IPS DF 4.7 (cell line): Measurements from ENCODE around the gene TCAIM.
"Not testable (repeated sequence)": the region's sequence is repeated elsewhere in the genome, so short reads cannot be mapped to it uniquely, and the experiment has no call there.

ENCODE experiments used
- DNase-seq: peaks from one replicate; pipeline ENCODE4 v3.0.0-alpha.2; 2013; ENCODE audit warnings: low spot score; ENCODE audit errors: extremely low read depth

TCAIM gene

DNA sequence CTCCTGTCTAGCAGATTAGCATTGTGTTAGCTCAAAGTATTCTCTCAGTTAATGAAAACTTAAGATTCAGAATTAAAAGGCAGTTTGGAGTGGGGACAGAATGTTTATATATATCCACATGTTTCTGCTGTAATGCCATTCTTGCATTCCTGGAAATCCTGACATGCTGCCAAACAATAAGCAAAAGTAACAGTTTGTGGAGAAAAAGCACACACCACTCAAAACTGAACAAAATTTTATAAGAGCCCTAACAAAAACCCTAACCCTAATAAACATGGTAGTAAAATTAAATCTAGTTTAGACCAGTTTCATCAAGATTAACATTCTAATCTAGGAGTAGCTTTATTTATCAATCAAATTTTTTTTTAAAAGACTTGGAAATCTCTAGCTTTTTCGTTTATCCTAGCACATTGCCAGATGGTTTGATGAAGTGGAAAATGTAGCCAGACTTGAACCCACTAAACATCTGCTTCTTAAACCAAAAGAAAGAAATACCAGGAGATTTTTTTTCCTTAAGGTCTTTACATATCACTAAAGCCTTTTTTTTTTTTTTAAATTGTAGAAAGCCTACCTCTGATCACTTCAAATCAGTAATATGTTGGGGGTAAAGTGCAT lies 3.7 kb downstream of the TCAIM start:
- no peak for DNase-seq

DNA sequence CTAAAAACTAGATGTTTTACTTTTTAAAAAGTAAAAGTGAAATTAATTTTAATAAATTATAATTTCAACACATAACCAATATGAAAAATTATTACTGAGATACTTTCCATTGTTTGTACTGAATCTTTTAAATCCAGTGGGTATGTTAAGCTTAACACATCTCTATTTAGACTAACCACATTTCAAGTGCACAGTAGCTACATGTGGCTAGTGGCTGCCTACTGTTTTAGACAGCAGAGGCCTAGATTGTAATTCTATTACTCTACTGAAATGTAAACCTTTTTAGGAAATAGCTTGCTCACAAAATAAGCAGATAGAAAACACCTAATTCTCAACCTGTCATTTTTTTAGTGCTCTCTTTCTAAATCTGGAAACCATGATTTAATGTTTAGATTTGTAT lies 4.9 kb downstream of the TCAIM start:
- no peak for DNase-seq

DNA sequence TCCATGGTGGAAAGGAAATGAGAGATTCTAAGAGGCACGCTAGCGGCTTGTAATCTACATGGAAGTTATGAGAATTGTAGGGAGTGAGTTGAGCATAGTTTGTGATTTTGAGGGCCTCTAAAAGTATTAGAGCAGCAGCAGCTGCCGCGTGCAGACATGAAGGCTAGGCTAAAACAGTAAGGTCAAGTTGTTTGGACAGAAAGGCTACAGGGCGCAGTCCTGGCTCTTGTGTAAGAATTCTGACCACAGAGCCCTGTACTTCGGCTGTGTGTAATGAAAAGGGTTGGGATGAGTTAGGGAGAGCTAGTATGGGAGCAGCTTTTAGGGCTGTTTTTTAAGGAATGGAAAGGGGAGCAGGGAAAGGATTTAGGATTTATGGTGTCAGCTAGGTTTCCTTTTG lies 8.0 kb downstream of the TCAIM start:
- DNase-seq = not testable (repeated sequence)

DNA sequence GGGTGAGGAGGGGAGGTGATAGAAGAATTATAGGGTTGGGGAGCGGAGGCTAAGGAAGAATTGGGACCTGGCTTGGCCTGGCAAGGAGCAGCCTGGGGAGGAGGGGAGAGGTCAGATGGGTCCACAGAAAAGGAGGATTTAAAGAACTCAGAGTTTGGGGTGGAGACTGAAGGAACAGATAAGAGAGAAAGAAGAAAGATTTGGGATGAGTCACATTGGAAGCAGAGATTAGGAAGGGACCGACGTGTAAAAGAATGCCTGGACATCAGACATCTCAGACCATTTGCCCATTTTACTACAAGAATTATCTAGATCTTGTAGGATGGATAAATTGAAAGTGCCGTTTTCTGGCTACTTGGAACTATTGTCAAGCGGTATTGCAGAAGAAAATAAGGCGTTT lies 10.4 kb downstream of the TCAIM start:
- DNase-seq = no peak

DNA sequence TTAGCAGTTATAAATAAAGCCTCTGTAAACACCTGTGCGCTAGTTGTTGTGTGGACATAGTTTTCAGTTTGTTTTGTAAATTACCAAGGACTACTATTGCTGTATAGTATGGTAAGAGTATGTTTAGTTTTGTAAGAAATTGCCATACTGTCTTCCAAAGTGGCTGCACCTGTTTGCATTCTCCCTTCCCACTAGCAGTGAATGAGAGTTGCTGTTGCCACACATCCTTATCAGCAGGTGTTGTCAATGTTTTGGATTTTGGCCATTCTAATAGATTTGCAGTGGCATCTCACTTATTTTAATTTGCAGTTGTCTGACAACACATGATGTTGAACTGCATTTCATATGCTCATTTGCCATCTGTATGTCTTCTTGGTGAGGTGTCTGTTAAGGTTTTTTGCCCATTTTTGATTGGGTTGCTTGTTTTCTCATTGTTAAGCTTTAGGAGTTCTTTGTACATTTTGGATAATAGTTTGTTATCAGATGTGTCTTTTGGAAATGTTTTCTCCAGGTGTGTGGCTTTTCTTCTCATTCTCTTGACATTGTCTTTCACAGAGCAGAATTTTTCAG lies 14.9 kb downstream of the TCAIM start:
- DNase-seq = no peak

DNA sequence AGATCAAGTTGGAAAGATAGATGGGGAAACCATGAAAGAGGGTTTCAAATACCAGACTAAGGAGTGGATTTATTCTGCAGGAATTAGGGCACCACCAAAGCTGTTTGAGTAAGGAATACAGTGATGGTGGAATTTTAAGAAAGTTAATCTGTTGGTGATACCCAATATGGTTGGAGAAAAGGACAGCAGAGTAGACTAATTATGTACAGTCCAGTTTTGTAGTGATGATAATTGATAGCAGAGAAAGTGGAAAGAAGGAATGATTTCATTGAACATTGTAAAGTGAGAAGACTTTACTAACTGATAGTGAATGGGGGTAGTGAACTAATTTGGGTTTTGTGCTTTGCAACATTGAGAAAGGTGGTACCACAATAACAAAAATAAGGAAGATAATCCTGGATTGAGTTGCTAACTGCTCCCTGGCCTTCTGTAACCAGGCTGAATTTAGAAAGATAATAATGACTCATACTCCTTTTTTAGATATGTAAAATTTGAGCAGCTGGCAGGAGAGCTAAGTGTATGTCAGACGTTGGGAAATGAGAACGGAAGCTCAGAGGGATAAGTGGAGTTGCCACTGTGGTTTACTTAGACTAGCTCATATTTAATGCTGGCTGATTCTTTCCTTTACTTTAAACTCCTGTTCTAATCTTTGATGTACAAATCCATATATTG lies 16.9 kb downstream of the TCAIM start:
- no peak for DNase-seq

DNA sequence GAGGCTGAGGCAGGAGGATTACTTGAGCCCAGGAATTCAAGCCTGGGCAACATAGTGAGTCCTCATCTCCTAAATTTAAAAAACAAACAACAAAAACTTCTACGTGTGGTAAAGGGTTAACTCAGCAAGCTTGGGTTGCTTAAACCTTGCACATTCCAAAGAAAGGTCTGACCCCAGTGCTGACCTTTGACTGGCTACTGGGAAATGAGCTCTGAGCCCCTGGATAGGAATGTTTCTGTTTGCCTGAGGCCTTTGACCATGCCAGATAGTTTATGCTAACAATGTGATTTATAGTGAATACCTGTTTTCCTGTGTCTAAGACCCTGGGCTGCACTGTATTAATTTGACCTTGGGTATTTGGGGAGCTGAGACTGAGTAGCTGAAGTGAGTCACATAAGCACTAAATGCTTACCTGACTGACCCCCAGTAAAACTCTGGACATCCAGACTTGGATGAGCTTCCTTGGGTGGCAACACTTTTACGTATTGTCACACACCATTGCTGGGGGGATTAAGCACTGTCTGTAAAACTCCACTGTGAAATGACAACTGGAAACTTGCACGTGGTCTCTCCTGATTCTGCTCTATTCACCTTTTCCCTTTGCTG lies 20.7 kb downstream of the TCAIM start:
- DNase-seq = no peak

DNA sequence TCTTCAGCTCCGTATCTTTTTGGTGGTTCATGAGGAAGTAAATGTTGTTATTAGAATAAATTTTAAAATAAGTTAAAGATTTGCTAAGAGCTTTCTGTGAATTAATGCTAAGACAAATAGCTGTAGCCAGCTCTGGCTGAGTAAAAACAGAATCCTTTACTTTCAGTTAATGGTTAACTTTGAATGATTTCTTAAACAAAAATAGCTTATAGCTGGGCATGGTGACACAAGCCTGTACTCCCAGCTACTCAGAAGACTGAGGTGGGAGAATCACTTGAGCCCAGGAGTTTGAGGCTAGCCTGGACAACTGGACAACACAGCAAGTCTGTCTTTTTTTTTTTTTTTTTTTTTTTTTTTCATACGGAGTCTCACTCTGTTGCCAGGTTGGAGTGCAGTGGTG lies 25.0 kb downstream of the TCAIM start:
- DNase-seq = no peak

DNA sequence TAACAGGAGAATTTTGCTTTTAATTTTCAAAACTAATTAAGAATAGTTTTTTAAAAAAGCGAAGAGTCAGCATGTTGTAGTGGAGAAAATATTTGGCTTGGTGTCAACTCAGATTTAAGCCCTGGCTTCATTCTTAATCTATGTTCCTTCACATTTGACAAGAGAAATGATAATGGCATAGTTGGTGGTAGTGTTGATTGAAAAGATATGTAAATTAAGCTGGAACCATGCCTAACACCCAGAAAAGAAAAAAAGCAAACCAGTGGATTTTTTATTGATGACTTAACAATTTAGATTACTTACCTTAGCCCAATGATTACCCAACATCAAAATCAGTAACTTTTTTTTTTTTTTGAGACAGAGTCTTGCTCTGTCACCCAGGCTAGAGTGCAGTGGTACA lies 27.4 kb downstream of the TCAIM start:
- DNase-seq = no peak

DNA sequence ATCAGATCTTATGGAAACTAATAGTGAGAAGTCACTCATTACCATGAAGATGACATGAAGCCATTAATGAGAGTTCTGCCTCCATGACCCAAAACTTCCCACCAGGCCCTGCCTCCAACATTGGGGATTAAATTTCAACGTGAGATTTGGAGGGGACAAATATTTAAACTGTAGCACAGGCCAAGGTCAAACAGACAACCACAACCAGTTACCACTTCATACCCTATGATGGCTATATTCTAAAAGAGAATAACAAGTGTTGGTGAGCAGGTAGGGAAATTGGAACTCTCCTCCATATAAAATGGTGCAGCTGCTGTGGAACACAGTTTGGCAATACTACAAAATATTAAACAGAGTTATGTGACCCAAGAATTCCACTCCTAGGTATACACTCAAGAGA lies 36.9 kb downstream of the TCAIM start:
- no peak for DNase-seq

DNA sequence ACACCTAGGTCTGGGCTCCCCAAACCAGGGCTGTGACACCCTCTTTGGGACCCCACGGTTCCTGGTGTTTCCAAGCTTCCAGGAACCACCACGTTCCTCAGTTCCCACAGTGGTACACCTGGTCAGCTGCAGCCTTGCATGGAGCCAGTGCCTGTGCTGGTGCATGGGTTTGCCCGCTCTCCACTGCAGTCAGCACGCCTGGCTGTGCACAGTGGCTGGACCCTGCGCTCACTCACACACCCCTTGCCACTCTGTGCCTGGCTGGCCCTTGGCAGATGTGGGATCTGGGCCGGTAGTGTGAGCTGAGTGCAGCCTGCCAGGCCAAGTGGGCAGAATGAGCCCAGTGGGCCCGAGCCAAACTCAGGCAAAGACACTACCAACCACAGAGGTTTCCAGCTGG lies 48.8 kb downstream of the TCAIM start:
- DNase-seq = no peak

DNA sequence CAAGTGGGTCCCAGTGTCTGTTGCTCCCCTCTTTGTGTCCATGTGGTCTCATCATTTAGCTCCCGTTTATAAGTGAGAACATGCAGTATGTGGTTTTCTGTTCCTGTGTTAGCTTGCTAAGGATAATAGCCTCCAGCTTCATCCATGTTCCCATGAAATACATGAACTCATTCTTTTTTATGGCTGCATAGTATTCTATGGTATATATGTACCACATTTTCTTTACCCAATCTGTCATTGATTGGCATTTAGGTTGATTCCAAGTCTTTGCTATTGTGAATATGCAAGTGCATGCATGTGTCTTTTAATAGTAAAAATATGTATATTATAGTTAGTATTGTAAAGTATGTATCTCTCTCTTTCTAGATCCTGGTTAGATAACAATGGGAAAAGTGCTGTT lies 53.9 kb downstream of the TCAIM start:
- DNase-seq = no peak

DNA sequence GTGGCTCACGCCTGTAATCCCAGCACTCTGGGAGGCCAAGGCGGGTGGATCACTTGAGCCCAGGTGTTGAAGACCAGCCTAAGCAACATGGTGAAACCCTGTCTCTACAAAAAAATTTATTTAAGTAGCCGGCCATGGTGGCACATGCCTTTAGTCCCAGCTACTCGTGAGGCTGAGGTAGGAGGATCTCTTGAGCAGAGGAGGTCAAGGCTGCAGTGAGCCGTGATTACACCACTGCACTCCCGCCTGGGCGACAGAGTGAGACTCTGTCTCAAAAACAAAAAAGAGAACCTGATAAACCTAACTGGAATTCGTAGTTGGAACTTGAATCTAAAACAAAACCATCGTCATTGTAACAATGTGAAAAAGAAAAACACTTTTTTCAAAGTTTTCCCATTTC lies 57.1 kb downstream of the TCAIM start:
- no peak for DNase-seq

DNA sequence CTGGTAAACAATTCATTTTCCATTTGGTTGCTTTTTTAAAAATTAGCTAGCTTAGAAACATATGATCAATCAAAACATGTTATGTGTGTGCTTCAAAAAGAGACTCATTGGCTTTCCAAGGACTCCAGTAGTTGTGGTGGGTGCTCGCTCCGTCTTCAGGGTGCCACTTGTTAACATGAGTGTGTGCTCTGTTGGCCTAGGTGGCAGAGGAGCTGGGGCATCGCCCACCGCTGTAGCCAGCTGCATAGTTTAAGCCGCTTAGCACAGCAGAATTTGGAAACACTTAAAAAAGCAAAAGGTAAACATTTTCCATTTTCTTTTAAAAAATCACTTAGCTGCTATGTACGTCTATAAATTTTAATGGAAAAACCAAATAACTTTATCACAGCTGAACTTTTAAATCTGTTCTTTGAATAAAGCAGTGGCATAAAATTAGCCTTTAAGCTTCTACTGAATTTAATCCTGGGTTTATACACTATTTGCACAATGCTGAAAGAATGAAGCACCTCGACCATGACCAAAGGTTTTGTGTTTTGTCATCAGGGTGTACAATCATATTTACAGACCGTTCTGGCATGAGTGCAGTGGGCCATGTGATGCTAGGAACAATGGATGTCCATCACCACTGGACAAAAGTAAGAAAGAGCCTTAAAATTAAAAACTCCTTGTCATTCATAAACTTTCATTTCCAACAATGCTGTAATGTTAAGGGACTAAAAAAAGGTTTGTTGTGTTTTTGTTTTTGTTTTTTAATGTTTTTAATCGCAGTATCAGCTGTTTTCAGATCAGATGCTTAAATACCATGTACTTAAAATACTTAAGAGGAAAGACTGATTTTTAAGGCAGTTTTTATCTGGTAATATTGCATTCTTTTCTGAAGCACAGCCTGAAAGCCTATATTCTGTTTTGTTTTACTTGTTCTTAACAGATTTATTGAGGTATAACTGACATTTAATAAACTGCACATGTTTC lies 57.9 kb downstream of the TCAIM start:
- no peak for DNase-seq

DNA sequence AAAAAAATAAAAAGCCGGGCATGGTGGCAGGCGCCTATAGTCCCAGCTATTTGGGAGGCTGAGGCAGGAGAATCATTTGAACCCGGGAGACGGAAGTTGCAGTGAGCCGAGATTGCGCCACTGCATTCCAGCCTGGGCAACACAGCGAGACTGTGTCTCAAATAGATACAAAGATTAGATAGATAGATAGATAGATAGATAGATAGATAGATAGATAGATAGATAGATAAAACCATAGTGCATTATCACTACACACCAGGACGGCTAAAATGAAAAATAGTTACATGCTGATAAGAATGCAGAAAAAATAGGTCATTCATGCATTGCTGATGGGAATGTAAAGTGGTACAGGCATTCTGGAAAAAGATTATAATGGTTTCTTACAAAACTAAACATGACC lies 59.7 kb downstream of the TCAIM start:
- DNase-seq = not testable (repeated sequence)

DNA sequence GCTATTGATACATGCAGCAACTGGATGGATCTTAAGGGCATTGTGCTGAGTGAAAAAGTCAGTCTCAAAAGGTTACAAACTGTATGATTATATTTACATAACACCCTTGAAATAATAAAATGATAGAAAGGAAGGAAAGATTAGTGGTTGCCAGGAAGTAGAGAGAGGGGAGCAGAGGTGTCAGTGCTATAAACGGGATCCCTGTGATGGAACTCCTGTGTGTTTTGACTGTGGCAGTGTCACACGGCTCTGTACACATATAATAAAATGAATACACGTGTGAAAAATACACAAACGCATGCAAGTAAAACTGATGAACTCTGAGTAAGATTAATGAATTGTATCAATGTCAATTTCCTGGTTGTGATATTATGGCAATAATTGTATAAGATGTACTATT lies 60.3 kb downstream of the TCAIM start:
- DNase-seq = no peak

DNA sequence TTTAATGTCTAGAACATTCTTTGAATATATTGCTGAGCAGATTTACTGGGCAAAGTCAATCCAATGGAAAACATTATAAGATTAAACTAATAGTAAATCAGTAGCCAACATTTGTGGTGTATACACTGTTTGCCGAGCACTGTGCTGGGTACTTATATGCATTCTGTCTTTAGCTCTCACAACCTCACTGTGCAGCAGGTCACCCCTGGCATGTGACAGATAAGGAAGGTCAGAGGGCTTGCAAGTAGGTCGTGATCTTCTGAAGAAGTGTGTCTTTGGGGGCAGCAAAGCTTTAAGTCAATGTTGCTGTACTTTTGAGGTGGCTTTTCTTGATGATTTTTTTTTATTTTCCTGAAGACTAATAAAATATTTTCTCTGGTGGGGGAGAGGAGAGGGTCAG lies 62.2 kb downstream of the TCAIM start:
- no peak for DNase-seq

DNA sequence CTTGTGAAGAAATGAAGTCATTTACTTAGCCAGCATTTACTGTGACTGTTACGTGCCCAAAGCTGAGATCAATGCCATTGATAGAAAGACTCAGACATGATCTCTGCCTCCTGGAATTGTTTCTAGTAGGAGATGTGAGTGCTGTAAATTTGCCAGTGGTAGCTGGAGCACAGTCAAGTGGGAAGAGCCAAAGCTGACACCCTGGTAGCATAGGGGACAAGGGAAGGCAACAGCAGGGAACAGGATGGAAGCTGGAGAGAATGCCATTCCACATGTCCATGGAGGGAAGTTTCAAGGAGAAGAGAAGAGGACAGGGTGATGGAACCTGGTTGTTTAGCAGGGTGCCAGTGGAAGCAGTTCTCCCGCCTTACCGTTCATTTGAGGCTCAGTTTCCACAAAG lies 64.0 kb downstream of the TCAIM start:
- DNase-seq = no peak

DNA sequence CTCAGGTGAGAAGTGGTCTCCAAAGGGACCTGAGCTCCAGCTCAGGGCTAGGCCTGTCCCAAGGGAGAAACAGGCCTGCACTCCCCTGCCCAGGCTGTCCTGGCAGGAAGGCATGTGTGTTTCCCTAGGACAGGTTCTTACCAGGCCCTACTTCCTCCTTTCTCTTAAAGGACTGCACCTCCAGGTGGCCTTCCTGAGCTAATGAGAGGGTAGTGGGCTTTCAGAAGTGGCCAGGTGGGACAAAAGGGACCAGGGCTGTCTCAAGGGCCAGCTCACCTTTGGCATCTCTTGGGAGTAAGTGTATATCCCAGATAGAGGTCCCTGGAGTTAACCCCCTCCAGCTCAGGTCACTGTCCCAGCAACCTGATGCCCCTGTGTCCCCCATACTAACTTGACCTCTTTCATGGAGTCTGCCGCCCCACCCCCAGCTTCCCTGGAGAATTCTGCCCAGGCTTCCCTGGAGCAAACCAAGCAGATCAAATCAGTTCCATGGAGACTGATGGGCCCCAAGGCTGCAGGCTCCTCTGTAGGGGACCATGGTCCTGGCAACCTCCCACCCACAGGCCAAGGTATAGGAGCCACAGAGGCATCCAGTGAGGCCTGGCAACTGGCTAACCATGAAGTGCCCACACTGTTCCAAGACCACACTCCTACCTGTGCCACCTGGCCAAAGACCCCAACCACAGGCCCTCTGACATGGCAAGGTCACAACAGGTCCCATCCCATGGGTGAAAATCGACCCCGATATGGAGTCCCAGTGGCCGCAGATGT lies 71.3 kb downstream of the TCAIM start:
- no peak for DNase-seq

DNA sequence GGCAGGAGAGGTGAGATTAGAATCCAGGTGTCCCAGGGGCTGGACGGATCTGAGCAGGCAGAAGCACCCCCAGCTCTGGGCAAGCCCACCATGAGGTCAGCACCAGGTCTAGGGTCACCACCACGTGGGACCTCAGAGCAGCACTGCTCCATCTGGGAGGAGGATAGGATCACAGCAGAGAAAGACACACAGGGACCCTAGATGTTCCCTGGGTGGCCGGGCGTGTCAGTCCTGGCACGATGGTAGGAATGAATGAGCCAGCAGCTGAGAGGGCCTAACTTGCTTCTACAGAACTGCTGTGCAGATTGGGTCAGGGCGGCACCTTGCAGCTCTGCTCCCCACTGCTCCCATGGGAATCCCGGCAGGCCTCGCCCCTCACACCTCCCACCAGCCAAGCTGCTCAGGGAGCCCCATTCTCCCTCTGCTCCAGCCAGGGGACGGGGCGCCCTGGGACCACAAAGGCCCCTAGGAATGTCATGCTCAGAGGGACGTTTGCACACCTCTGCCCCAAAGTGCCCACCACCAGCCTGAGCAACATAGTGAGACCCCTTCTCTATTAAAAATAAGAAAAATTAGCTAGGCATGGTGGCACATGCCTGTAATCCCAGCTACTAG lies 72.6 kb downstream of the TCAIM start:
- no peak for DNase-seq
